ENCODE data around the gene AUP1.
A peak's percentile ranks its signal among the peaks of the same experiment; 100 is the strongest.

AUP1 gene

GRCh38 chr2:74503506-74504475 lies 25.7 kb downstream of the AUP1 start:
- H3K79me2 ChIP-seq (ENCODE audit: control insufficient read depth, low read length): peaks cover 13% of the 10 kb centered on the region
- no peaks in the 10 kb centered on the region for H4K20me1 ChIP-seq (ENCODE audit: control insufficient read depth, insufficient read depth, low read depth, low read length)
- H3K27ac ChIP-seq (ENCODE audit: low read depth, low read length): no peak overlapping the region
- peak overlapping the region; percentile 82 for H3K4me2 ChIP-seq (ENCODE audit: low read length)
- no peaks in the 10 kb centered on the region for H3F3A ChIP-seq (ENCODE audit: control insufficient read depth, insufficient read depth)
- H3K9me3 ChIP-seq (ENCODE audit: control insufficient read depth, insufficient read depth, low read length): no peaks in the 10 kb centered on the region
- H3K4me1 ChIP-seq (ENCODE audit: control insufficient read depth, low read length): peaks cover 41% of the 10 kb centered on the region
- no peaks in the 10 kb centered on the region for H3K9me2 ChIP-seq (replicated peaks; ENCODE audit: control insufficient read depth, low read length)
- no peak for TF ChIP-seq CTCF (IDR thresholded peaks at IDR 0.05; ENCODE audit: low read depth, low read length, poor library complexity, severe bottlenecking)
- TF ChIP-seq EZH2phosphoT487 (IDR thresholded peaks at IDR 0.05; ENCODE audit: borderline replicate concordance, low read length): no peak
- H3K4me3 ChIP-seq (ENCODE audit: low read length): peak overlapping the region; percentile 68
- peaks cover 47% of the 10 kb centered on the region for H3K27me3 ChIP-seq (ENCODE audit: control insufficient read depth, low read length)
- peaks cover 14% of the 10 kb centered on the region for H3K36me3 ChIP-seq (ENCODE audit: control insufficient read depth, low read length)

- peak overlapping the region; percentile 68 for H3K4me3 ChIP-seq (ENCODE audit: low read length)
- peak overlapping the region; percentile 82 for H3K4me2 ChIP-seq (ENCODE audit: low read length)
- no peaks in the 10 kb centered on the region for H3K9me3 ChIP-seq (ENCODE audit: control insufficient read depth, insufficient read depth, low read length)
- peaks cover 35% of the 10 kb centered on the region for H3K4me1 ChIP-seq (ENCODE audit: control insufficient read depth, low read length)
- H3K79me2 ChIP-seq (ENCODE audit: control insufficient read depth, low read length): peaks cover 13% of the 10 kb centered on the region
- no peaks in the 10 kb centered on the region for H3K9me2 ChIP-seq (replicated peaks; ENCODE audit: control insufficient read depth, low read length)
- no peak overlapping the region for H3K27ac ChIP-seq (ENCODE audit: low read depth, low read length)
- peaks cover 14% of the 10 kb centered on the region for H3K36me3 ChIP-seq (ENCODE audit: control insufficient read depth, low read length)
- TF ChIP-seq EZH2phosphoT487 (IDR thresholded peaks at IDR 0.05; ENCODE audit: borderline replicate concordance, low read length): no peak
- TF ChIP-seq CTCF (IDR thresholded peaks at IDR 0.05; ENCODE audit: low read depth, low read length, poor library complexity, severe bottlenecking): peak; percentile 58
- peaks cover 56% of the 10 kb centered on the region for H3K27me3 ChIP-seq (ENCODE audit: control insufficient read depth, low read length)
- no peaks in the 10 kb centered on the region for H3F3A ChIP-seq (ENCODE audit: control insufficient read depth, insufficient read depth)
- no peaks in the 10 kb centered on the region for H4K20me1 ChIP-seq (ENCODE audit: control insufficient read depth, insufficient read depth, low read depth, low read length)
Observed at GRCh38 chr2:74502720-74503505, 26.6 kb downstream of the AUP1 start.

- Histone ChIP-seq H3F3A (ENCODE audit: control insufficient read depth, insufficient read depth) (no peaks in the 10 kb centered on the region), H3K9me2 (replicated peaks; ENCODE audit: control insufficient read depth, low read length) (no peaks in the 10 kb centered on the region), H4K20me1 (ENCODE audit: control insufficient read depth, insufficient read depth, low read depth, low read length) (no peaks in the 10 kb centered on the region), H3K4me1 (ENCODE audit: control insufficient read depth, low read length) (peaks cover 35% of the 10 kb centered on the region), H3K36me3 (ENCODE audit: control insufficient read depth, low read length) (peaks cover 11% of the 10 kb centered on the region), H3K4me2 (ENCODE audit: low read length) (peak overlapping the region; percentile 82), H3K27me3 (ENCODE audit: control insufficient read depth, low read length) (peaks cover 61% of the 10 kb centered on the region), H3K4me3 (ENCODE audit: low read length) (peak overlapping the region; percentile 68), H3K79me2 (ENCODE audit: control insufficient read depth, low read length) (peaks cover 13% of the 10 kb centered on the region), H3K9me3 (ENCODE audit: control insufficient read depth, insufficient read depth, low read length) (no peaks in the 10 kb centered on the region), H3K27ac (ENCODE audit: low read depth, low read length) (no peak overlapping the region)
- no peak for TF ChIP-seq CTCF (IDR thresholded peaks at IDR 0.05; ENCODE audit: low read depth, low read length, poor library complexity, severe bottlenecking)
- TF ChIP-seq EZH2phosphoT487 (IDR thresholded peaks at IDR 0.05; ENCODE audit: borderline replicate concordance, low read length): 0 out of 2 replicates have a peak, but pooled peaks have one; percentile 27
Observed at GRCh38 chr2:74502147-74502719, 27.3 kb downstream of the AUP1 start.
